GM12875 (cell line): ENCODE results near the gene FAM53B.

Experiments
- H3K4me3 ChIP-seq: one replicate; pipeline ENCODE4 v1.5.1; 2011; ENCODE audit warnings: low read depth, low read length, control low read depth
- TF ChIP-seq, protein P1 (sequence below): IDR thresholded peaks from 2 replicates; pipeline ENCODE4 v1.5.1; 2011; ENCODE audit warnings: low read depth, mild to moderate bottlenecking, control low read depth, inconsistent platforms, low read length, moderate library complexity, borderline replicate concordance; ENCODE audit not compliant: insufficient read depth

FAM53B gene

DNA sequence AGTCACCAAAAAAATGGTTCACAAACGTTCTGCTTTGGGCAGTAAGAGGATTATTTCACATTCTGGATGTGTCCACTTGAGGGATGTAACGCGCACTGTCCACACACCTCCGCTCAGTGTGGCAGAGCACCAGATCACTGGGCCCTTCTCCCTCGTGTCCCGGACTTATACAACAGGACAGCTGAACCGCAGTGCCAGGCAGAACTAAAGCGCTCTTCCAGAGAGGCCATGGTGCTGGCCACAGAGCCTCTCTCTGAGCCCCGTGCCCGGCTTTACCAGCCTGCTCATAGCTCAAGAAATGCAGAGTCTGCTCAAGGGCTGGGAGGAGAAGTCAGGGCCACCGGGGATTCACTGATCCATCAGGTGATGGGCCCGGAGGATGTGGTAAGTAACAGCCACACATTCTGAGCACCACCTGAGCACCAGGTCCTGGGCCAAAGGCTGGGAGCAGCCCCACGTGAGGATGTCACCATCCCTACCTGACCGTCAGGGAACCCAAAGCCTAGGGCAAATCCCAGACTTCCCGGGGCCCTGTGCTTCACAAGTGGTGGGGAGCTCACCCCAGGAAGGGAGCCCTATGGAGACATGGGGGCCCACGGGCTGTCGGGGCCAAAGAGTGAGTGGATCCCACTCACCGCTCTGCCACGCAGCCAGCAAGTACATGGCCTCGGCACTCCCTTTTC is 74.9 kb downstream of the FAM53B start:
- TF ChIP-seq, protein P1, sequence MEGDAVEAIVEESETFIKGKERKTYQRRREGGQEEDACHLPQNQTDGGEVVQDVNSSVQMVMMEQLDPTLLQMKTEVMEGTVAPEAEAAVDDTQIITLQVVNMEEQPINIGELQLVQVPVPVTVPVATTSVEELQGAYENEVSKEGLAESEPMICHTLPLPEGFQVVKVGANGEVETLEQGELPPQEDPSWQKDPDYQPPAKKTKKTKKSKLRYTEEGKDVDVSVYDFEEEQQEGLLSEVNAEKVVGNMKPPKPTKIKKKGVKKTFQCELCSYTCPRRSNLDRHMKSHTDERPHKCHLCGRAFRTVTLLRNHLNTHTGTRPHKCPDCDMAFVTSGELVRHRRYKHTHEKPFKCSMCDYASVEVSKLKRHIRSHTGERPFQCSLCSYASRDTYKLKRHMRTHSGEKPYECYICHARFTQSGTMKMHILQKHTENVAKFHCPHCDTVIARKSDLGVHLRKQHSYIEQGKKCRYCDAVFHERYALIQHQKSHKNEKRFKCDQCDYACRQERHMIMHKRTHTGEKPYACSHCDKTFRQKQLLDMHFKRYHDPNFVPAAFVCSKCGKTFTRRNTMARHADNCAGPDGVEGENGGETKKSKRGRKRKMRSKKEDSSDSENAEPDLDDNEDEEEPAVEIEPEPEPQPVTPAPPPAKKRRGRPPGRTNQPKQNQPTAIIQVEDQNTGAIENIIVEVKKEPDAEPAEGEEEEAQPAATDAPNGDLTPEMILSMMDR: no peak
- H3K4me3 ChIP-seq: no peak overlapping the region

DNA sequence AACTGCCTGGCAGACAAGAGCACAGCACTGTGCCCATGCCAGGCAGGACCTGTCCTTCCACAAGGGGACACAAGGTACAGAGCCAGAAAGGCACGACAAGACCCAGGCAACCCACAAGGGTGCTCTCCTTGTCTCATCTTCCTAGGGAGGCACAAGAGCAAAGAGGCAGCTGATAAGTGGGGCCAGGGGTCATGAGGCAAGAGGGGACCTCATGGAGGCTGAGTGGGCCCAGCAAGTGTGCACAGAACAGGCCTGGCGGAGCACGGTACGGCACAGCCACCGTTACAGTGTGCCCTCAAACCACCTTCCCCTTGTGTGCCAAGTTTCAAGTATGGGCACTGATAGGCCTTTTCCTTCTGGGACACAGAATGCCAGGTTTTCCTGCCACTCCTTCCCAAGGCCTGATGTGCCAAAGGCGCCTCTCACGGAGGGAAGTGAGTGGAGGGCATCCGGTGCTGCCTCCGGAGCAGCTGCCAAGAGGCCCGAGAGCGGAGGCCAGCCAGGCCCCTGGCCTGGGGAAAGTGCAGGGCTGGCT is 75.6 kb downstream of the FAM53B start:
- TF ChIP-seq, protein P1: no peak
- no peak overlapping the region for H3K4me3 ChIP-seq

DNA sequence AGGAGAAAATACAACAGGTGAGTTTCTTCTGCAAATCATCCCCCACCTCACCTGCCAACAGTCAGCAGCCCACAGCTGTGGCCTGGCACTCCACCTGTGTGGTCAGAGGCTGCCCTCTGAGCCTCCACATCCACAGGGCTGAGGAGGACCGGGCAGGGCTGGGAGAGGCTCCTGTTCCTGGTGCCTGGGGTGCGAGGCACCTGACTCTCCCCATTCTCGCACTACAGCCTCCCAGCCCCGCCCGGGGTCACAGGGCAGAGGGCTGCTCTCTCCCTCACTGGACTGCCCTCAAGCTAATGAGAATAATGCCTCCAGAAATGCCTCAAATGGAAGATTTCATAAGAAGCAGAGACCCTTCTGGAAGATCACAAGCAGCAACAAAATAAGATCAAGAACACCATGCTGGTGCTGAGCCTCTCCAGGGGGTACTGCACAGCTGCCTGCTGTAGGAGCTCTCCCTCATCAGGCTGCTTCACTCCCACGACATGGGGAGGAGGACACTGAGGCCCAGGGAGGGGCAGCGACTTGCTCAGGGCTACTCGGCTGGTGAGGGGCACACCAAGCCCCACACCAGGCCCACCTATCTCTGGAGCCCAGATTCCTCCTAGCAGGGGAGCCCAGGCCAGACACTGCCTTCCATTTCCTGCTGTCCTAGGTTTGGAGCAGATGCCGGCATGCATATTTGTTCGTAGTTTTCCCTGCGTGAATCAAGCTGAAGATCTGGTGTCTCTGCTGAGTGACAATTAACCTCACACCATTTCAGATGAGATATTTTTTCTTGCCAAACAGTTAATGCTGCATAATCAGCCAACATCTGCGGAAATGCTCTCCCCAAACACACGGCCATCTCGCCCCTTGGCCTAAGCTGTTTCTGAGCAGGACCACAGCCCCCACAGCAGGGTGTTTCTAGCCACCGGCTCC is 76.5 kb downstream of the FAM53B start:
- no peak overlapping the region for H3K4me3 ChIP-seq
- TF ChIP-seq, protein P1: no peak

DNA sequence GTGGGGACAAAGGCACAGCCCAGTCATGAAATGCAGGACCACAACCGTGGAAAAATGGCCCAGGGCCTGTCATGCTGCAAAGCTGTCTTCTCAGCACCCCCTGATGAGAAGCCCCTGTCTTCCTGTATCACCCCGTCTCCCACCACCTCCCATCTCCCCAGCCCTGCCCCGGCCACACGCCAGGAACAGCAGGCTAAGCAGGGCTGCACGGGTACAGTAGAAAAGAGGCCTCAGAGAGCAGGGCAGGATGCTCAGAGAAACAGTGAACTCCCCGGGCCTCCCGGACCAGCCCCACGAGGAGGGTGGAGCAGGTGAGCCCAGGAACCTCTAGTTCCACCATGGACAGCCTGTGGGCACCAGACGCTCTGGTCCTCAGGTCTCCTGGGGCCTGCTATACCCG is 77.7 kb downstream of the FAM53B start:
- TF ChIP-seq, protein P1: no peak
- H3K4me3 ChIP-seq: no peak overlapping the region

DNA sequence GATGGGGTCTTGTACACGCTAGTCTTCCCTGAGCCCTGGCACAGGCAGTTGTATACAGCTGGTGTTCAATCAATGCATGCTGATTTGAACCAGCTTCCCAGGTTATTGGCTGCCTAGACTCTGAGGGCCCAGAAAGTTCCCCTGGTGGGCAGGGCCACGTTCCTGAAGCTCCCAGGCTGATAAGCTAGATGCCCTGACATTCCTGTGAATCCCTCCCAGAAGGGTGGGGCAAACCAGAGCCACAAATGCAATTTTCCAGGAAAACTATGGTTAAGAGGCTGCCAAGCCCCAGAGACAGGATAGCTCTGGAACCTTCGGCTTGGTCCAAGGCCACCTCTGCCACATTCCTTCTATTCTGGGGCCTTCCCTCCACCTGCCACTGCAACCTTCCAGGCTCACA is 78.2 kb downstream of the FAM53B start:
- TF ChIP-seq, protein P1: no peak
- no peak overlapping the region for H3K4me3 ChIP-seq

DNA sequence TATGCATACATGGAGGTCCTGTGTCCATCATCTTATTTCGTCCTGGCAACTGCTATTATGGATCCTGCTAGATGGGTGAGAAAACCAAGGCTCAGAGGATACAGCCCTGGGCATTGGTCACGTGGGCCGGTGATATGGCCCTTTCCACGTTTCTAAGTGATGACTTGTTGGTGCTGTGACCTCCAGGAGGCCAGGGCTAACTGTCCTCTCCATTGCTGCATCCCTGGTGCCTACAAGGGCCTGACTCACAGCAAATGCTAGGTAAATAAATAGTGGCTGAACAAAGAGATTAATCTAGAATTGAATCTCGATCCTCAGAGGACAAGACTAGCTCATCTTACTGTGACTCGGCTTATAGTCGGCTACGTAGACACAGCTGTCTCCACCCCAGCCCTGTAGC is 78.6 kb downstream of the FAM53B start:
- no peak overlapping the region for H3K4me3 ChIP-seq
- TF ChIP-seq, protein P1: no peak
